Stimulated activated naive CD8-positive, alpha-beta T cell treated with anti-CD3 and anti-CD28 coated beads, Interleukin-15, Interleukin-2, amounts not matched to agents 100 U/mL and 50 U/mL, for 24 hours (primary cell): Measurements from ENCODE around the gene PFKL.
"Not testable (repeated sequence)": the region's sequence is repeated elsewhere in the genome, so short reads cannot be mapped to it uniquely, and the experiment has no call there.

Source experiments
- ATAC-seq: fragments of 150-1000 bp; cut with Tn5 transposase; one replicate; pipeline ENCODE4 v1.10.0; 2021
- DNase-seq: peaks from one replicate; pipeline ENCODE4 v3.0.0; 2021

Gene PFKL

DNA sequence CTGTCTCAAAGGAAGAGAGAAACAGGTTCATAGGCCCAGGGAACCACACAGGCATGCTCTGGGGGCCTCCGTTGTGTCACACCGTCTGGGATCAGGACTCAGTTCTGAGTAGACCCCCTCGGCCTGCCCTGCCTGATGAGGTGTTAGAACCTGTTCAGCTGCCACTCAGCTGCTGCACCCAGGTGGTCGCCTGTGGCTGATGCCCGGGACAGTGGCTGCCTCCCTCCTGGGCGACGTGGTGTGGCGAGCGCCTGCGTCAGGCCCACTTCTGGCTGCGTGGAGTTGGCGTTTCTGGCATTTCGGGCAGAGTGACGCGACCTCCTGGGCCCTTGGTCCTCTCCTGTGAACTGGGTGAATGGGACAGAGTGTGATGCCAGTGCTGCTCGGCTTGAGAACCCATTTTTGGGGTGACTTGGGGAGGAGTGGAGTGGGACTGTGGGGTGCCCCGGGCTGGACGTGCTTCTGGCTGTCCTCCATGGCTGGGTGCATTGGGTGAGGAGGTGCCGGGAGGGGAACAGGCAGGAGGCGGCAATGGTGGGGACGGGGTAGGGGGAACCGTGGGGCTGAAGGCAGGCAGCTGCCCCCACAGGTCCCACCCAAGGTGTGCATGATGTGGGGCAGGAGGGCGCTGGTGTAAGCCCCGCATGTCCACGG lies 28.5 kb downstream of the PFKL start:
- DNase-seq (no peak), ATAC-seq (no peak)

GRCh38 chr21:44329086-44329889 lies 29.4 kb downstream of the PFKL start:
- no peak for ATAC-seq

DNA sequence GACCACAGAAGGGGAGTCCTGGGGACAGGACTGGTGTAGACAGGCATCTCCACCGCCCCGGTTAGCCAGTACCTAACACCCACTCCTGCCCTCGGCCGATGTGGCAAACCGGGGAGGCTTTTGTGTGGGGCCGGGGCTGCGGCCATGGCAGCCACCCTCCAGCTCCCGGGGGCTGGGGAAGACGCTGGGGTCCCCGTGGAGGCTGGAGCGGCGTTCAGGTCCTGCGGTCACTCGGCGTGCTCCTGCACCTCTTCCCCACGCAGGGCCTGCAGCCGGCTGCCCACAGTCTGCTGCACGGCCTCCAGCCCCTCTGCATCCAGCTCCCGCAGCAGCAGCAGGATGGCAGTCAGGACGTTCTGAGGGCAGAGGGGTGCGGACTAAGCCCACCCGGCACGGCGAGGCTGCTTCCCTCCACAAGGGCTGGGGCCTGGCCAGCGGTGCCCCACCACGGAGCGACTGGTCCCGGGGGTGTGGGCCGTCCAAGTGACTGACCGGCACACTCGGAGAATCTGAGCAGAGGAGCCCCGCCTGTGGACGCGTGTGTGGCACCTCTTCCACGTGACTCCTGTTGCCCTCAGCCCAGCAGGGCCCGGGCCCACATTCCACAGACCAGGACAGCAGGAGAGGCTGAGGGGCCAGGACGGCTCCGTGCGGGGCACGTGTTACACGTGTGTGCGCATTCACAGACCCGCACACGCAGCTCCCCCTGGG lies 30.3 kb downstream of the PFKL start:
- ATAC-seq (peak; percentile 3), DNase-seq (no peak)

More at GRCh38 chr21:44329086-44329889, 29.4 kb downstream of the PFKL start:
- DNase-seq = no peak

DNA sequence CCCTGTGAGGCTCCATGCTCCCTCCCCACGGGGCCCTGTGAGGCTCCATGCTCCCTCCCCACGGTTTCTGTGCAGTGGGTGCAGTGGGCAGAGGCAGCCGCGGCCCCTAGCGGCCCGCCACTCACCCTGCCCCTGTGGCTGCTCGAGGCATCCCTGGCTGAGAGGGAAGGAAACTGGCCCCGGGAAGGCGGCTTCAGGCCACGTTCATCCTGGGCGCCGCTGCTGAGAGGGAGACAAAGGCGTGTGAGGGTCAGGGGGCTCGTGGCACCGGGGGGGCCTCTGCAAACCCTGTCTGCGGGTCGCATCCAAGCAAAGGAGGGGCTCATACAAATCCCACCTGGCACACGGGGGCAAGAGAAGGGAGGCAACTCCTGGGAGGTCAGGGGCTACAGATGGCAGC lies 30.8 kb downstream of the PFKL start:
- ATAC-seq (no peak), DNase-seq (no peak)

- DNase-seq (no peak), ATAC-seq (no peak)
Measured at GRCh38 chr21:44331209-44331608, 31.4 kb downstream of the PFKL start.

DNA sequence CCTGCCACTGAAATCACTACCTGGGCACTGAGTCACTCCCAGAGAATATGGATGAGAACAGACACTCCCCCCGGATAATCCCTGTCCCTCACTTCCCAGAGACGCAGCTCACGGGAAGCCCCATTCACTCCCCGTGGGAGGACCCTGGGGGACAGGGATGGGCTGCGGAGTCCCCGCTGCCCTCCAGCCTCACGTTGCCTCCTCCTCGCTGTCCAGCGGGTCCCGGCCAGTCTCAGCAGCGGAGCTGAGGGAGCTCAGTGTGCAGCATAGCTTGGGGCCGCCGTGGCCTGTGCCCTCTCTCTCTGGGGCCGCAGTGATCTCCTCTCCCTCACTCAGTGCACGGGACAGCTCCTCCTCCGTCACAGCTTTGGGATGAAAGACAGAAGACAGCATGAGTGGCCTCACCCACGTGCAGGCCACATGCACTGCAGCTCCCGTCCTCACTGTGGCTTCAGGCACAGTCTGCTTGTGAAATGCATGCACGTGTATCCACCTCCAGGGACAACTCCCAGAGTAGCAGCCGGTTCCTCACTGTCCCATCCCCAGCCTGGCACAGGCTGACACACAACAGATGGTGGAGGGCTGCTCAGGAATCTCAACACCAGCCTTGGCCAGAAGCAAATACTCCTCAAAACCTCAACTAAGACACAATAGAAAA lies 31.9 kb downstream of the PFKL start:
- DNase-seq (no peak), ATAC-seq (no peak)

DNA sequence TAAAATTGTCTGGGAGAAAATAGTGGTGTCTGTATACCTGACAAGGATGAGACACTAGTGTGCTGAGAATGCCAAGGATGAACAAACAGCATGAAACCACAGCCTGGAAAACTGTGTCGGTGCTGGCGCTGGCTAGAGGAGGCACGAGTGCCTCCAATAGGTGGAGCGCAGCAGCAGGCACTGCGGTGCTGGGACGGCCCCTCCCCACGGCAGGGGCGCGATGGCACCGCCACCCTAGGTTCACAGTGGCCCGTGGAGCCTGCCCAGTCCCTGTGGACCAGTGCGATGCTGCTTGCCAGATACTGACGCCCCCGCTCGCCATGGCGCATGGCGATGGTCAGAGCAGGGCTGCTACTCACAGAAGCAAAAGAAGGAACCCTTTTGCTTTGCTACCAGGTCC lies 32.5 kb downstream of the PFKL start:
- DNase-seq = no peak
- no peak for ATAC-seq

DNA sequence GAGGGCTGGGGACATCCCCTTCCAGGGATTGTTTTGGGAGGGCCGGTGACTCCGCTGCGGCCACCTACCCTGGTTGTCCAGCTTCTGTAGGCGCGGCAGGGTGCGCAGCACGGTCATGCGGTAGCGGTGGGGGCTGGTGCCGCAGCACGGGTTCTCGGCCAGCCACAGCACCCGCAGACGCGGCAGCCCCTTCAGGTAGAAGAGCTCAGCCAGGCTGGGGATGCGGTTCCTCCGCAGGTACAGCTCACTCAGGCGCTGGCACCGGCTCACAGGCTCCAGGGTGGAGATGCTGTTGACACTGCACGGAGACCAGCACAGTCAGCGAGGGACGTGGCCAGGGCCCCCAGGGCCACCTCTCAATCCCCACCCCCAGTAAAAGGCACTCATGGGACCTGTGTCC lies 33.1 kb downstream of the PFKL start:
- DNase-seq (no peak), ATAC-seq (no peak)

- no peak for DNase-seq
- ATAC-seq = no peak
Measured at GRCh38 chr21:44333509-44334328, 33.9 kb downstream of the PFKL start.

GRCh38 chr21:44334329-44335030 lies 34.6 kb downstream of the PFKL start:
- no peak for DNase-seq
- no peak for ATAC-seq

GRCh38 chr21:44335266-44336059 lies 35.6 kb downstream of the PFKL start:
- ATAC-seq (no peak), DNase-seq (no peak)

GRCh38 chr21:44337449-44337848 lies 37.6 kb downstream of the PFKL start:
- ATAC-seq = no peak

DNA sequence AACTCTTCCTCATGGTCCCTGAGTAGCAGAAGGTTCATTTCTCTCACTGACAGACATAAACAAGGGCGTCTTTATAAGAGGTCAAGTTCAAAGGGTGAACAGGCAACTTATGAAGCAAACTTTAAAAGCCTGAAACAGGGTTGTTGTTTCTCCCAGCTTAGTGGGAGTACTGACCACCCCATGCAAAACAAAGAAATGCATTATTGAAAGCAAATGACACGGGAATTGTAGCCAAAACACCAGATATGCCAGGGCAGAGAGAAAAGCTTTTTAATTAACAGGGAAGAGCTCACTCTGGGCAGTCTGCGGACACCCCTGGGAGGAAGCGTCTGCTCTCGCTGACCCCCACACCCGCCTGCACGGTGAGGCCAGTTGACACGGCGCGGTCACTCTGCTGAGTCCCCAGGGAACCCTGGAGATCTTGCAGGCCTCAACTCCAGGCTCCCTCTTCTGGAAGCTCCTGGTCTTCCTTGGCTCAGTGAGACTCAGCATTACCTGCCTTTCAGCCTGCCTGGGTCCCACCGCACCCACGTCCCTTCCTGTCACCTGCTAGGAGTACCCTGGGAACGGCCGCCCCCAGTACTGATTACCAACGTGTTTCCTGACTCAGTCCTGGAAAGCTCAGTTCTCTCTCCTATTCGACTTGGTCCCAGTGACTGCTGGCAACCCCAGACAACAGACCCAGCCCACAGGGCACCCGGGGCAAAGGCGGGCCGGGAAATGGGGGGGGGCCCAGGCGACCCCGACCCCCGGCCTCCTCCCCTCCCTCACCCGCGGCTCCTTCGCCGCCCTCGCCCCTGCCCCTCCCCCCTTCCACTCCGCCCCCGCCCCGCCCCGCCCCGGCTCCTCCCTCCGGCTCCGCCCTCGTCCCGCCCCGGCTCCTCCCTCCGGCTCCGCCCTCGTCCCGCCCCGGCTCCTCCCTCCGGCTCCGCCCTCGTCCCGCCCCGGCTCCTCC lies 38.4 kb downstream of the PFKL start:
- ATAC-seq = no peak

More at GRCh38 chr21:44337449-44337848, 37.6 kb downstream of the PFKL start:
- DNase-seq = no peak

GRCh38 chr21:44338971-44339910 lies 39.4 kb downstream of the PFKL start, which contains the start of gene CFAP410:
Gene CFAP410 (minus strand): TSS chr21:44339390. CDS start chr21:44339194, 196 bp downstream.
- peak; percentile 97 for ATAC-seq
- peak; percentile 95 for DNase-seq

More for the DNA sequence above, 38.4 kb downstream of the PFKL start:
- no peak for DNase-seq

GRCh38 chr21:44341726-44342458 lies 42.0 kb downstream of the PFKL start:
- not testable (repeated sequence) for DNase-seq, ATAC-seq

DNA sequence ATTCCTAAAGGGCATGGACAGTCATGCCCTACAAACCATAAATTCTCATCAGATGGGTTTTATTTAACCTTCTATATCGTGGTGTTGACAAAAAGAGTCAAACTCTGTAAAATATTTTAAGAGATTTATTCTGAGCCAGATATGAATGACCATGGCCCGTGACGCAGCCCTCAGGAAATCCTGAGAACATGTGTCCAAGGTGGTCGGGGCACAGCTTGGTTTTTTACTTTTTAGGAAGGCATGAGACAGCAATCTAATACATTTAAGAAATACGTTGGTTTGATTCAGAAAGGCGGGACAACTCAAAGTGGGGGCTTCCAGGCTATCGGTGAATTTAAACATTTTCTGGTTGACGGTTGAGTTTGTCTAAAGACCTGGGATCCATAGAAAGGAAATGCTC lies 43.1 kb downstream of the PFKL start:
- DNase-seq, ATAC-seq: not testable (repeated sequence)
